Adrenal gland (tissue), 12 donors: ENCODE results near the gene SCN2A. TPM values are rescaled to one million over a fixed set of nuclear protein-coding genes. Genes with fewer than 3 reads are reported as not detected.
A peak's percentile ranks its signal among the peaks of the same experiment; 100 is the strongest.

Experiments used
- DNase-seq, 7 donors: peaks; one replicate each; pipeline ENCODE4 v3.0.0-alpha.2; 2019 to 2020
- H3K27ac ChIP-seq, 5 donors: fragments of 200-600 bp; sonication (generic) in 4 of 5; 1 replicate in 3 of 5; 2 replicates in 2 of 5; pipeline versions ENCODE4 v1.5.1 to v1.8.0; 2016 to 2020; ENCODE audit warnings: mild to moderate bottlenecking in 1 of 5
- H3K27me3 ChIP-seq: fragments of 200-600 bp; 2 replicates; pipeline ENCODE4 v1.8.0; 2021
- H3K36me3 ChIP-seq, 2 donors: fragments of 200-600 bp; replicated peaks in 1 of 2; 1 replicate in 1 of 2; 2 replicates in 1 of 2; pipeline versions ENCODE4 v1.5.1 to v1.8.0; 2018 to 2022
- H3K4me1 ChIP-seq, 2 donors: fragments of 200-600 bp; replicated peaks in 1 of 2; 1 replicate in 1 of 2; 2 replicates in 1 of 2; pipeline versions ENCODE4 v1.5.1 to v1.8.0; 2018 to 2021
- H3K4me3 ChIP-seq, 4 donors: fragments of 200-600 bp; sonication (generic) in 3 of 4; one replicate each; pipeline ENCODE4 v1.5.1; 2016 to 2018
- H3K9me3 ChIP-seq, 3 donors: fragments of 200-600 bp; sonication (generic) in 1 of 3; replicated peaks in 1 of 3; 1 replicate in 2 of 3; 2 replicates in 1 of 3; pipeline versions ENCODE4 v1.5.1 to v1.8.0; 2016 to 2021
- CTCF ChIP-seq, 6 experiments: fragments of 450-650 bp in 4 of 6; fragments of 200-600 bp in 2 of 6; sonication (generic) in 1 of 6; IDR thresholded peaks; 1 replicate in 5 of 6; 2 replicates in 1 of 6; pipeline versions ENCODE4 v1.5.1 to v1.8.0; 2016 to 2021; ENCODE audit warnings: antibody characterized with exemption in 6 of 6, mild to moderate bottlenecking in 2 of 6, moderate library complexity in 1 of 6
- POLR2A ChIP-seq, 2 donors: fragments of 450-650 bp; IDR thresholded peaks; one replicate each; pipeline ENCODE4 v1.6.1; 2017; ENCODE audit warnings: antibody characterized with exemption in 2 of 2, mild to moderate bottlenecking in 2 of 2, moderate library complexity in 1 of 2
- WGBS, 4 donors: extraction: QIAGEN DNeasy Blood & Tissue Kit in 2 of 4; methylation state at CpG; one replicate each; pipeline versions ENCODE4 v1.1.5 to v1.1.7; 2013 to 2017; 5-methylcytosine and 5-hydroxymethylcytosine counted together
- intact Hi-C, 2 donors: fragments of 100-400 bp; cut with DNase I; formaldehyde crosslinking; loops; one replicate each; pipeline versions ENCODE4 v1.14.1 to v1.15.0; 2022 to 2023
- polyA plus RNA-seq, 3 donors: library from polyadenylated mRNA; stranded (reverse); fragments of 200-250 nt in 2 of 3; fragments of 350-450 nt in 1 of 3; fragmentation: Illumina TruSeq in 1 of 3; extraction: RNeasy Lipid Tissue Mini Kit (QIAGEN cat#74804) in 1 of 3; gene quantifications; one replicate each; pipeline ENCODE4 v1.2.3, GENCODE V29; 2013 to 2014
- total RNA-seq, 9 donors: library from RNA; depleted of rRNA in 4 of 9; stranded (reverse); fragments of >200 nt in 4 of 9; fragments of 120-200 nt in 1 of 9; fragmentation: NEBNext Ultra II Directional in 1 of 9; extraction: Animal tissue kit (Norgen Biotek cat#: 25700) in 1 of 9; gene quantifications; one replicate each; pipeline versions ENCODE4 v1.1.0 to v1.2.4, GENCODE V29; 2013 to 2023
- donor health status: healthy with polysubstance abuse.
- donor health status: Bipolar disorder and iron deficiency.
- donor health status: DM: yes; HTN: yes; CAD: no.
- donor health status: DM: no; HTN: no; CAD: no.
- donor health status: DM: no; HTN: no; CAD: no.
- donor health status: DM: yes; HTN: yes; CAD: no.

Gene SCN2A
- total and polyA plus RNA-seq, 12 donors = 0.34 to 3.5 (median 1.1) TPM

- no peaks in the 10 kb centered on the region for H3K36me3 ChIP-seq
- H3K27me3 ChIP-seq = peaks cover 5% of the 10 kb centered on the region
- no peak overlapping the region for H3K4me3 ChIP-seq
- no peaks in the 10 kb centered on the region for H3K9me3 ChIP-seq
- H3K27ac ChIP-seq = no peak overlapping the region
- peak in 5 of 7 donors; percentile 16 to 41 (median 31) for DNase-seq
- intact Hi-C loops = loop anchor here in 1 of 2 donors (5.0 to 10.0 kb wide), 2 partner anchors 296 to 473 kb away; no protein-coding TSS in a partner anchor
- no peak for TF ChIP-seq POLR2A (IDR thresholded peaks at IDR 0.05)
- peak; percentile 62 to 82 (median 72) for TF ChIP-seq CTCF (IDR thresholded peaks at IDR 0.05)
- 1 to 3% (median 2%) methylated on average over 5 of the region's 5 CpGs for WGBS, 4 donors
- peaks cover 0 to 6% of the 10 kb centered on the region in 2 donors for H3K4me1 ChIP-seq
Measured at GRCh38 chr2:165401285-165401852, 162.2 kb downstream of the SCN2A start.

- no peaks in the 10 kb centered on the region for H3K9me3 ChIP-seq
- DNase-seq = no peak
- 59 to 67% (median 64%) methylated on average over 3 of the region's 3 CpGs for WGBS, 4 donors
- no peak overlapping the region for H3K4me3 ChIP-seq
- peaks cover 3% of the 10 kb centered on the region for H3K27me3 ChIP-seq
- H3K27ac ChIP-seq = no peak overlapping the region
- no peaks in the 10 kb centered on the region for H3K36me3 ChIP-seq
- TF ChIP-seq POLR2A (IDR thresholded peaks at IDR 0.05) (no peak), CTCF (IDR thresholded peaks at IDR 0.05) (no peak)
- peaks cover 0 to 6% of the 10 kb centered on the region in 2 donors for H3K4me1 ChIP-seq
- intact Hi-C loops = loop anchor here in 1 of 2 donors (5.0 to 10.0 kb wide), 2 partner anchors 295 to 473 kb away; no protein-coding TSS in a partner anchor
Measured at GRCh38 chr2:165402162-165402561, 162.9 kb downstream of the SCN2A start.

DNA sequence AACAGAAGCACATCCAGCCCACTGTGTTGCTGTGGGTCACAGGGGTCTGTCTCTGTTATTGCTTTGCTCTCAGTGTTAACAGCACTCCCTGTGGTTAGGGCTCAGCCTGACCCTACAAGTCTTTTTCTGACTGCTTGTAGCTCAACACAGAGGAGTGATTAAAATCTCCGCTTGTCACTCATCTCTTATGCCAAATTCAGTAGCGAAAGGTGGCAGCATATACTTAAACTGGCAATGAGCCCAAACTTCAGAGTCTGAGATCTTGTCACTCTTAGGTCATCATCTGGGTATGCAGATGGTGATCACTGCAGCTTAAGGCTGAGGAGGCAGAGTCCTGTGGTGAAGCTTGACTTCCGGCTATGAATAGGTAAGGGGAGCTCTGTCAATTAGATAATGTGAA lies 167.0 kb downstream of the SCN2A start:
- DNase-seq = no peak
- WGBS, 4 donors = 84 to 89% (median 87%) methylated on average over 3 of the region's 3 CpGs
- Histone ChIP-seq H3K36me3 (no peaks in the 10 kb centered on the region), H3K27ac (no peak overlapping the region), H3K4me1 (peaks cover 0 to 6% of the 10 kb centered on the region in 2 donors), H3K9me3 (no peaks in the 10 kb centered on the region), H3K4me3 (no peak overlapping the region), H3K27me3 (no peaks in the 10 kb centered on the region)
- no peak for TF ChIP-seq POLR2A (IDR thresholded peaks at IDR 0.05)
- TF ChIP-seq CTCF (IDR thresholded peaks at IDR 0.05) = no peak
- intact Hi-C loops = loop anchor here (5.0 to 10.0 kb wide), 2 partner anchors 291 to 469 kb away; no protein-coding TSS in a partner anchor

GRCh38 chr2:165407466-165407865 lies 168.3 kb downstream of the SCN2A start:
- Histone ChIP-seq H3K36me3 (no peaks in the 10 kb centered on the region), H3K4me3 (no peak overlapping the region), H3K9me3 (no peaks in the 10 kb centered on the region), H3K27me3 (no peaks in the 10 kb centered on the region), H3K4me1 (no peaks in the 10 kb centered on the region), H3K27ac (no peak overlapping the region)
- no peak for TF ChIP-seq POLR2A (IDR thresholded peaks at IDR 0.05)
- TF ChIP-seq CTCF (IDR thresholded peaks at IDR 0.05) = no peak
- intact Hi-C loops = loop anchor here (5.0 to 10.0 kb wide), 2 partner anchors 290 to 467 kb away; no protein-coding TSS in a partner anchor
- no peak for DNase-seq
